Measurements from ENCODE around the gene SELENOI.

DNA sequence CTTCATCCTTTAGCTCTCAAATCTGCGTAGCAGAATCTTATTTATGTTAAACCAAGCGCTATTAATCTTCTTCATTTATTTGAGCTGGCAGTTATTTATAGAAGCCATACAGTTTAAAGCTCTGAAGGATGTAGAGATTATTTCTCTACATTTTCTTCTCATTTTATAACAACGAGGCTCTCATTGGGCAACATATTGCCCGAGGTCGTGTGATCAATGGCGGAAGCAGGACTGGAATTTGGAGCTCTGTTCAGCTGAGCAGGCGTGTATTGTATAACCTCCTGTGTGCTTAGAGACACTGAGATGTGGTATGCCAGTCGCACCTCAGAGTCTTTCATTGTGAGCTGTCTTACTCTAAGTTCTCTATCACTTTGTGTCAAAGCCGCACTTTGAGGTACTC lies 38.2 kb downstream of the SELENOI start:
- TF ChIP-seq POLR2A (IDR thresholded peaks at IDR 0.05; ENCODE audit: low read depth, low read length), result no peak
- TF ChIP-seq, protein P1, sequence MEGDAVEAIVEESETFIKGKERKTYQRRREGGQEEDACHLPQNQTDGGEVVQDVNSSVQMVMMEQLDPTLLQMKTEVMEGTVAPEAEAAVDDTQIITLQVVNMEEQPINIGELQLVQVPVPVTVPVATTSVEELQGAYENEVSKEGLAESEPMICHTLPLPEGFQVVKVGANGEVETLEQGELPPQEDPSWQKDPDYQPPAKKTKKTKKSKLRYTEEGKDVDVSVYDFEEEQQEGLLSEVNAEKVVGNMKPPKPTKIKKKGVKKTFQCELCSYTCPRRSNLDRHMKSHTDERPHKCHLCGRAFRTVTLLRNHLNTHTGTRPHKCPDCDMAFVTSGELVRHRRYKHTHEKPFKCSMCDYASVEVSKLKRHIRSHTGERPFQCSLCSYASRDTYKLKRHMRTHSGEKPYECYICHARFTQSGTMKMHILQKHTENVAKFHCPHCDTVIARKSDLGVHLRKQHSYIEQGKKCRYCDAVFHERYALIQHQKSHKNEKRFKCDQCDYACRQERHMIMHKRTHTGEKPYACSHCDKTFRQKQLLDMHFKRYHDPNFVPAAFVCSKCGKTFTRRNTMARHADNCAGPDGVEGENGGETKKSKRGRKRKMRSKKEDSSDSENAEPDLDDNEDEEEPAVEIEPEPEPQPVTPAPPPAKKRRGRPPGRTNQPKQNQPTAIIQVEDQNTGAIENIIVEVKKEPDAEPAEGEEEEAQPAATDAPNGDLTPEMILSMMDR (IDR thresholded peaks at IDR 0.05 in 2 of 3, conservative IDR thresholded peaks at IDR 0.05 in 1 of 3; ENCODE audit: control insufficient read depth in 2 of 3, extremely low read depth in 1 of 3, insufficient read depth in 1 of 3, low read depth in 3 of 3, low read length in 3 of 3), result no peak
- TF ChIP-seq, protein P2, sequence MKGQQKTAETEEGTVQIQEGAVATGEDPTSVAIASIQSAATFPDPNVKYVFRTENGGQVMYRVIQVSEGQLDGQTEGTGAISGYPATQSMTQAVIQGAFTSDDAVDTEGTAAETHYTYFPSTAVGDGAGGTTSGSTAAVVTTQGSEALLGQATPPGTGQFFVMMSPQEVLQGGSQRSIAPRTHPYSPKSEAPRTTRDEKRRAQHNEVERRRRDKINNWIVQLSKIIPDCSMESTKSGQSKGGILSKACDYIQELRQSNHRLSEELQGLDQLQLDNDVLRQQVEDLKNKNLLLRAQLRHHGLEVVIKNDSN (IDR thresholded peaks at IDR 0.05; ENCODE audit: borderline replicate concordance, extremely low read length, insufficient read depth, low read depth, low read length), result no peak
- TF ChIP-seq CREB1 (IDR thresholded peaks at IDR 0.05; ENCODE audit: low read depth), result no peak
- TF ChIP-seq EP300 (IDR thresholded peaks at IDR 0.05; ENCODE audit: borderline replicate concordance in 1 of 2, control insufficient read depth in 1 of 2, low read depth in 2 of 2, low read length in 2 of 2), result no peak
- TF ChIP-seq ETV6 (conservative IDR thresholded peaks at IDR 0.05 in 1 of 2, IDR thresholded peaks at IDR 0.05 in 1 of 2; ENCODE audit: borderline replicate concordance in 1 of 2, low read depth in 1 of 2), result no peak
- no peak for TF ChIP-seq EZH2 (IDR thresholded peaks at IDR 0.05; ENCODE audit: borderline replicate concordance, control insufficient read depth, low read depth, low read length)
- TF ChIP-seq SPI1 (IDR thresholded peaks at IDR 0.05; ENCODE audit: borderline replicate concordance, insufficient read depth, low read depth, low read length), result no peak
- no peak for TF ChIP-seq SIN3A (IDR thresholded peaks at IDR 0.05; ENCODE audit: low read depth, low read length)
- TF ChIP-seq TAF1 (IDR thresholded peaks at IDR 0.05; ENCODE audit: borderline replicate concordance, low read depth, low read length), result no peak
- TF ChIP-seq YBX1 (IDR thresholded peaks at IDR 0.05), result no peak
